BE2C (cell line): Measurements from ENCODE around the gene DCT.

Source experiments
- DNase-seq: peaks from one replicate; pipeline ENCODE4 v3.0.0-alpha.2; 2020
- H3K27me3 ChIP-seq: fragments of 250-450 bp; sonication (Bioruptor Pico); 2 replicates; pipeline ENCODE4 v1.5.1; 2020; ENCODE audit warnings: mild to moderate bottlenecking
- H3K36me3 ChIP-seq: fragments of 250-450 bp; sonication (Bioruptor Pico); 2 replicates; pipeline ENCODE4 v1.5.1; 2020; ENCODE audit warnings: mild to moderate bottlenecking
- H3K4me1 ChIP-seq: fragments of 250-450 bp; sonication (Bioruptor Pico); 2 replicates; pipeline ENCODE4 v1.5.1; 2020
- H3K4me3 ChIP-seq: 2 replicates; pipeline ENCODE4 v1.5.1; 2011; ENCODE audit warnings: low read depth, low read length
- H3K9me3 ChIP-seq: fragments of 250-450 bp; sonication (Bioruptor Pico); 2 replicates; pipeline ENCODE4 v1.5.1; 2020
- CTCF ChIP-seq: IDR thresholded peaks from 2 replicates; pipeline ENCODE4 v1.5.1; 2012; ENCODE audit warnings: mild to moderate bottlenecking, low read depth, low read length

The DCT gene

GRCh38 chr13:94494026-94494425, 14.5 kb upstream of the DCT start:
- DNase-seq: peak; percentile 64
- no peaks in the 10 kb centered on the region for H3K9me3 ChIP-seq

DNA sequence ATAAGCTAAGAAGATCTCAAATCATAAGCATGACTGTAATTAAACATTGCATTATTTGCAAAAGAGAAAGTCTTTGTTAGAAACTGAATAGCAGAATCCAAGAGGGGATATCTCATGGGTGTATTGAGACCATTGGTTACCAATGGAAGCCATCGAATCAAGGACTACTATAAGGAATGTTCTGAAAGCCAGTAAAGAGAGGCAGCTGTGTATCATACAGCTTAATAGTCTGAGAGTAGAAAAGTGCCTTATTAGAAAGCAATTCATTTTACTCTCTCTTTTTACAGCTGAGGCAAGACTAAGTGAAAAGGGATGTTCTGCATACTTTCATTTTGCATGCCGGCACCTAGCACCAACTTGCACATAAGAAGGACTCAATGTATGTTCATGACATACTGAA, 7.6 kb upstream of the DCT start:
- no peaks in the 10 kb centered on the region for H3K9me3 ChIP-seq

More at GRCh38 chr13:94494026-94494425, 14.5 kb upstream of the DCT start:
- no peaks in the 10 kb centered on the region; the same call in none of the 2 replicates for H3K4me1 ChIP-seq
- no peaks in the 10 kb centered on the region for H3K36me3 ChIP-seq
- H3K4me3 ChIP-seq: no peak overlapping the region
- H3K27me3 ChIP-seq: no peaks in the 10 kb centered on the region
- no peak for TF ChIP-seq CTCF

GRCh38 chr13:94483970-94484369, 4.5 kb upstream of the DCT start:
- H3K4me3 ChIP-seq: no peak overlapping the region
- DNase-seq: no peak
- H3K9me3 ChIP-seq: no peaks in the 10 kb centered on the region
- no peaks in the 10 kb centered on the region for H3K4me1 ChIP-seq
- no peaks in the 10 kb centered on the region for H3K36me3 ChIP-seq
- TF ChIP-seq CTCF: no peak
- H3K27me3 ChIP-seq: no peaks in the 10 kb centered on the region

More for the DNA sequence above, 7.6 kb upstream of the DCT start:
- no peak for DNase-seq
- Histone ChIP-seq H3K27me3 (no peaks in the 10 kb centered on the region), H3K36me3 (no peaks in the 10 kb centered on the region), H3K4me1 (no peaks in the 10 kb centered on the region; the same call in 1 of the 2 replicates), H3K4me3 (no peak overlapping the region)
- TF ChIP-seq CTCF: no peak

DNA sequence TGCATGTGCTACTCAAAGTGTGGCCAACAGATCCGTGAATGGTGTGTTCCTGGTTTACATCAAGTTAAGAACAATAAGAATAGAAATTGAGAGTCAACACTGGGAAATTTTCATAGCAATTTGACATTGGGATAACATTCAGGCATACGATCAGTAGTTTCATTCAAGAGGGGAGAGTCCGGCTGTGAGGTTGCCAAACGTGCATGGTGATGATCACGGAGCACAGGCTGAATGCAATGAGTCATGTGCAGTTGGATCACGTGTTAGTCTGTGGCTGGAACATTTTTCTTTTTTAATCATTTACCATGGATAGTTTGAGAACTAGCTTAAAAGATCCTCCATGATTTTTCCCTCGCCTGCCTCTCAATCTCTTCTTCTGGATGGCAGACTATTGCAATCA, 2.5 kb upstream of the DCT start:
- TF ChIP-seq CTCF: no peak
- Histone ChIP-seq H3K36me3 (no peaks in the 10 kb centered on the region), H3K27me3 (no peaks in the 10 kb centered on the region), H3K9me3 (no peaks in the 10 kb centered on the region), H3K4me3 (no peak overlapping the region), H3K4me1 (no peaks in the 10 kb centered on the region)
- no peak for DNase-seq

DNA sequence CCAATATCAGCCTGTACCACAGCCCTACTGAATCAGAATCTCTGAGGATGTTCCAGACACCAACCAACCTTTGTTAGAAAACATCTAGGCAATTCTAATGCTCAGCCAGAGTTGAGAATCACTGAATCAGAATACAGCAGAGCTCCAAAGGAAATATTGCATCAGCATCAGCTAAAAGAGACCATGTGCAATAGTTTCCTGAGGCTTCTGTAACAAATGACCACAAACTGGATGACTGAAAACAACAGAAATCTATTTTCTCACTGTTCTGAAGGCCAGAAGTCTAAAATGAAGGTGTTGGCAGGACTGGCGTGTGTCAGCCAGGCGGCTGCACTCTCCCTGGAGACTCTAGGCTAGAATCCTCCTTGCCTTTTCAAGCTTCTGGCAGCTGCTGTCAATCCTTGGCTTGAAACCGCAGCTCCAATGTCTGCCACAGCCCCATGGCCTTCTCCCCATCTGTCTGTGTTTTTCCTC, 1.2 kb upstream of the DCT start:
- Histone ChIP-seq H3K36me3 (no peaks in the 10 kb centered on the region), H3K9me3 (no peaks in the 10 kb centered on the region), H3K4me3 (no peak overlapping the region), H3K27me3 (no peaks in the 10 kb centered on the region), H3K4me1 (no peaks in the 10 kb centered on the region)
- no peak for DNase-seq
- TF ChIP-seq CTCF: no peak

DNA sequence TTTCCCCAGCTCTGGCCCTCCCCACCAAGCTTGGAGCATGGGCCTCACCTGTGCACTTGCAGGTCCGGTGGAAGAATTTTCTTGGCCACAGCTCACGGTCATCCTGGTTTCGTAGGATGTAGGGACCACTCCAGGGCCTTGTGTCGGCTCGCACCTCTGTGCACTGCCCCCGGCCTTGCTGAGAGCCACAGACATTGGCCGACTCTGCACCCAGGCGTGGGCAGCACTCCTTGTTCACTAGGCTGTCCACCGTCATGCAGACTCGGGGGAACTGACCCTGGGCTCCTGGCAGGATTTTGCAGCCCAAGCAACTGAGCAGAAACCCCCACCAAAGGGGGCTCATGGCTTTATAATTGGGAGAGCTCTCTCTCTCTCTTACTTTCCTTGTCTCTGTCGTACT, 569 bp downstream of the DCT start:
- no peaks in the 10 kb centered on the region for H3K27me3 ChIP-seq
- no peaks in the 10 kb centered on the region for H3K4me1 ChIP-seq
- no peak for TF ChIP-seq CTCF
- H3K36me3 ChIP-seq: no peaks in the 10 kb centered on the region
- DNase-seq: no peak
- no peak overlapping the region for H3K4me3 ChIP-seq
- H3K9me3 ChIP-seq: no peaks in the 10 kb centered on the region
